Mesenchymal stem cell (in vitro differentiated cells and primary cell): ENCODE measurements around the gene GNG12.
A peak's percentile ranks its signal among the peaks of the same experiment; 100 is the strongest.

ENCODE experiments used
- DNase-seq: peaks from one replicate; pipeline ENCODE4 v3.0.0-alpha.2; 2013
- H2AFZ ChIP-seq: one replicate; pipeline ENCODE4 v1.6.1; 2013; ENCODE audit warnings: low read depth, mild to moderate bottlenecking, control low read depth, inconsistent platforms, low read length, moderate library complexity
- H2AK5ac ChIP-seq: 2 replicates; pipeline ENCODE4 v1.6.1; 2013; ENCODE audit warnings: low read length, moderate library complexity, mild to moderate bottlenecking, inconsistent platforms; ENCODE audit not compliant: severe bottlenecking
- H2BK120ac ChIP-seq: one replicate; pipeline ENCODE4 v1.6.1; 2013; ENCODE audit warnings: low read depth, mild to moderate bottlenecking, inconsistent platforms, low read length, moderate library complexity
- H2BK12ac ChIP-seq, 2 experiments: one replicate each; pipeline ENCODE4 v1.6.1; 2013; ENCODE audit warnings: inconsistent platforms in 2 of 2, low read length in 2 of 2, mild to moderate bottlenecking in 2 of 2, moderate library complexity in 2 of 2, control low read depth in 1 of 2
- H2BK15ac ChIP-seq: one replicate; pipeline ENCODE4 v1.6.1; 2013; ENCODE audit warnings: mild to moderate bottlenecking, low read depth, inconsistent platforms; ENCODE audit not compliant: poor library complexity, severe bottlenecking
- H2BK5ac ChIP-seq: 2 replicates; pipeline ENCODE4 v1.6.1; 2013; ENCODE audit warnings: low read depth, mild to moderate bottlenecking, low read length, control low read depth, inconsistent platforms; ENCODE audit not compliant: poor library complexity, severe bottlenecking
- H3K14ac ChIP-seq, 2 experiments: one replicate each; pipeline ENCODE4 v1.6.1; 2013; ENCODE audit warnings: inconsistent platforms in 2 of 2, low read length in 2 of 2, control low read depth in 1 of 2, mild to moderate bottlenecking in 1 of 2, moderate library complexity in 1 of 2
- H3K18ac ChIP-seq, 2 experiments: one replicate each; pipeline ENCODE4 v1.6.1; 2013; ENCODE audit warnings: inconsistent platforms in 2 of 2, low read length in 2 of 2, control low read depth in 1 of 2, low read depth in 1 of 2, mild to moderate bottlenecking in 1 of 2
- H3K23ac ChIP-seq, 2 experiments: one replicate each; pipeline ENCODE4 v1.6.1; 2013; ENCODE audit warnings: inconsistent platforms in 2 of 2, low read length in 2 of 2, mild to moderate bottlenecking in 2 of 2, moderate library complexity in 2 of 2, control low read depth in 1 of 2
- H3K27ac ChIP-seq: 2 replicates; pipeline ENCODE4 v1.5.1; 2013; ENCODE audit warnings: mild to moderate bottlenecking, moderate library complexity, low read length, control low read depth, inconsistent platforms; ENCODE audit not compliant: poor library complexity, severe bottlenecking
- H3K27me3 ChIP-seq, 2 experiments: 2 replicates each; pipeline versions ENCODE4 v1.6.1 to v1.7.0; 2013; ENCODE audit warnings: low read length in 2 of 2, mild to moderate bottlenecking in 2 of 2, moderate library complexity in 2 of 2, control low read depth in 1 of 2, inconsistent platforms in 1 of 2; ENCODE audit not compliant: control insufficient read depth in 1 of 2, insufficient read depth in 1 of 2
- H3K36me3 ChIP-seq, 2 experiments: 2 replicates each; pipeline versions ENCODE4 v1.6.1 to v1.7.0; 2013; ENCODE audit warnings: low read length in 2 of 2, control low read depth in 1 of 2, inconsistent platforms in 1 of 2, low read depth in 1 of 2, mild to moderate bottlenecking in 1 of 2; ENCODE audit not compliant: insufficient read depth in 2 of 2, control insufficient read depth in 1 of 2
- H3K4ac ChIP-seq, 2 experiments: one replicate each; pipeline ENCODE4 v1.6.1; 2013; ENCODE audit warnings: inconsistent platforms in 2 of 2, low read length in 2 of 2, mild to moderate bottlenecking in 2 of 2, moderate library complexity in 2 of 2, control low read depth in 1 of 2, low read depth in 1 of 2
- H3K4me1 ChIP-seq: 2 replicates; pipeline ENCODE4 v1.6.1; 2013; ENCODE audit warnings: low read depth, low read length, control low read depth; ENCODE audit not compliant: control insufficient read depth, insufficient read depth
- H3K4me2 ChIP-seq: 2 replicates; pipeline ENCODE4 v1.6.1; 2013; ENCODE audit warnings: low read length, mild to moderate bottlenecking, inconsistent platforms; ENCODE audit not compliant: poor library complexity, severe bottlenecking
- H3K4me3 ChIP-seq, 2 experiments: 2 replicates each; pipeline versions ENCODE4 v1.5.1 to v1.7.0; 2013; ENCODE audit warnings: low read length in 2 of 2, mild to moderate bottlenecking in 2 of 2, control low read depth in 1 of 2, low read depth in 1 of 2; ENCODE audit not compliant: insufficient read depth in 1 of 2
- H3K79me1 ChIP-seq: replicated peaks from 2 replicates; pipeline ENCODE4 v1.6.1; 2013; ENCODE audit warnings: mild to moderate bottlenecking, control low read depth, low read length, inconsistent platforms; ENCODE audit not compliant: poor library complexity, severe bottlenecking
- H3K9ac ChIP-seq: 2 replicates; pipeline ENCODE4 v1.7.0; 2013; ENCODE audit warnings: mild to moderate bottlenecking, low read length, moderate library complexity
- H3K9me3 ChIP-seq: 2 replicates; pipeline ENCODE4 v1.7.0; 2013; ENCODE audit warnings: mild to moderate bottlenecking, low read length; ENCODE audit not compliant: control insufficient read depth
- H4K8ac ChIP-seq: one replicate; pipeline ENCODE4 v1.6.1; 2013; ENCODE audit warnings: inconsistent platforms, mild to moderate bottlenecking, low read length, moderate library complexity
- H4K91ac ChIP-seq: one replicate; pipeline ENCODE4 v1.6.1; 2013; ENCODE audit warnings: mild to moderate bottlenecking, low read length, inconsistent platforms
- WGBS: methylation state at CpG from one replicate; pipeline ENCODE4 v1.1.7; 2013; ENCODE audit warnings: mixed read lengths; 5-methylcytosine and 5-hydroxymethylcytosine counted together

The GNG12 gene

DNA sequence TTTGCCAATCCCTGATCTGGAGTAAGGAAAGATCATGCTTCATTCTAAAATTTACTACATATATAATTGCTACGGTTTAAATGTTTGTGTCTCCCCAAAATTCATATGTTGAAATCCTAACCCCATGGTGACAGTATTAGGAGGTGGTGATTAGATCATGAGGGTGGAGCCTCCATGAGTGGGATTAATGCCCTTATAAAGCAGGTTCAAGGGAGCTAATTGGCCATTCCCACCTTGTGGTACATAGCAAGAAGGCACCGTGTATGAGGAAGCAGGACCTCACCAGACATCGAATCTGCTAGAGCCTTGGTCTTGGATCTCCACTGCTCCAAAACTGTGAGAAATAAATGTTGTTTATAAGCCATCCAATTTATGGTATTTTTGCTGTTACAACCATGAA, 92.7 kb downstream of the GNG12 start:
- Histone ChIP-seq H3K14ac (no peak overlapping the region), H2AFZ (no peak overlapping the region), H3K9me3 (no peaks in the 10 kb centered on the region), H2BK12ac (peak overlapping the region in 1 of 2 experiments; percentile 67), H2BK5ac (no peak overlapping the region), H2BK15ac (no peak overlapping the region), H2BK120ac (no peak overlapping the region), H3K4ac (no peak overlapping the region), H3K4me3 (no peak overlapping the region), H3K9ac (no peak overlapping the region), H2AK5ac (no peak overlapping the region), H3K36me3 (peaks cover 7 to 17% of the 10 kb centered on the region in 2 experiments), H3K18ac (no peak overlapping the region), H3K27ac (no peak overlapping the region), H3K23ac (no peak overlapping the region), H3K4me2 (no peak overlapping the region), H4K91ac (no peak overlapping the region), H3K27me3 (no peaks in the 10 kb centered on the region), H3K79me1 (peaks cover 34% of the 10 kb centered on the region), H4K8ac (no peak overlapping the region), H3K4me1 (peaks cover 12% of the 10 kb centered on the region)
- 95% methylated on average over 2 of the region's 3 CpGs for WGBS
- no peak for DNase-seq

DNA sequence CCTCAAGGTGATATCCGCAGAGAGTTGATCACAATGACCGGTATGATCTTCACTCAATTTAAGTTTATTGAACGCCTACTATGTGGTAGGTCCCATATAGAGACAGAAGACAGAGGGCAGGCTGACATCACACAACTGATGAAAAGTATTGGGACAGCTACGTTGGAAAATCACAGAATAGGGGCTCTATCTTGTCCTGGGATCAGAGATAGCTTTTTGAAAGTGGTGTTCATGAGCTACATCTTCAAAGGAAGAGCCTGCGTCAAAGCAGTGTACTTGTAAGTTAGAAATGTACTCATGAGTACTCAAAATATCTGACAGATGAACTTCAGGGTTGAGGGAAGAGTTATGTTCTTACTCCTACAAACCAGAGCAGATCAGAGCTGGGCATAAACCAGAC, 93.9 kb downstream of the GNG12 start:
- H3K9ac ChIP-seq: no peak overlapping the region
- H3K4me2 ChIP-seq: no peak overlapping the region
- no peak overlapping the region for H2BK5ac ChIP-seq
- no peak overlapping the region for H2BK12ac ChIP-seq
- H3K9me3 ChIP-seq: no peaks in the 10 kb centered on the region
- DNase-seq: no peak
- no peak overlapping the region for H3K18ac ChIP-seq
- WGBS: 92% methylated on average over 5 of the region's 5 CpGs
- no peak overlapping the region for H2BK120ac ChIP-seq
- H3K14ac ChIP-seq: no peak overlapping the region
- peaks cover 12% of the 10 kb centered on the region for H3K4me1 ChIP-seq
- H2AFZ ChIP-seq: no peak overlapping the region
- H3K4me3 ChIP-seq: no peak overlapping the region
- H3K4ac ChIP-seq: no peak overlapping the region
- H3K27me3 ChIP-seq: no peaks in the 10 kb centered on the region
- no peak overlapping the region for H4K91ac ChIP-seq
- peaks cover 5 to 6% of the 10 kb centered on the region in 2 experiments for H3K36me3 ChIP-seq
- H3K79me1 ChIP-seq: peaks cover 26% of the 10 kb centered on the region
- no peak overlapping the region for H2BK15ac ChIP-seq
- no peak overlapping the region for H3K23ac ChIP-seq
- H2AK5ac ChIP-seq: peak overlapping the region; percentile 59
- no peak overlapping the region for H4K8ac ChIP-seq
- H3K27ac ChIP-seq: no peak overlapping the region

DNA sequence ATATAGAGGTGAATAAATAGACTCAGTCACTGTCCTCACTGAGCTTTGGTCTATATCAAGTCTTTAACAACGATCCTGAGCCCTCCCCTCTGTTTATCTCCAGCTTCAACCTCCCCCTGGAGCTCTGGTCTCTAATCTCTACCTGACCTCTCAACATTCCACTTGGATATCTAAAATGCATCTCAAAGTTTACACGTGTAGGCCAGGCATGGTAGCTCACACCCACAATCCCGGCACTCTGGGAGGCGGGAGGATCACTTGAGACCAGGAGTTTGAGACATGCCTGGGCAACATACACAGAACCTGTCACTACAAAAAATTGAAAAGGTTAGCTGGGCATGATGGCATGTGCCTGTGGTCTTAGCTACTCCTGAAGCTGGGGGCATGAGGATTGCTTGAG, 94.9 kb downstream of the GNG12 start:
- Histone ChIP-seq H3K36me3 (peaks cover 3 to 6% of the 10 kb centered on the region in 2 experiments), H2BK5ac (no peak overlapping the region), H3K9me3 (no peaks in the 10 kb centered on the region), H4K91ac (peak overlapping the region; percentile 53), H3K4me1 (peaks cover 19% of the 10 kb centered on the region), H3K27ac (peak overlapping the region; percentile 8), H3K4me2 (no peak overlapping the region), H3K18ac (peak overlapping the region in 1 of 2 experiments; percentile 42), H4K8ac (peak overlapping the region; percentile 46), H2AK5ac (peak overlapping the region; percentile 17), H3K4me3 (no peak overlapping the region), H2BK120ac (no peak overlapping the region), H3K23ac (peak overlapping the region in 1 of 2 experiments; percentile 9), H2BK12ac (peak overlapping the region; percentile 15 to 78), H3K4ac (no peak overlapping the region), H2BK15ac (no peak overlapping the region), H3K14ac (no peak overlapping the region), H3K79me1 (peaks cover 22% of the 10 kb centered on the region), H3K27me3 (no peaks in the 10 kb centered on the region), H2AFZ (no peak overlapping the region), H3K9ac (no peak overlapping the region)
- no peak for DNase-seq
- 47% methylated on average over 4 of the region's 4 CpGs for WGBS

DNA sequence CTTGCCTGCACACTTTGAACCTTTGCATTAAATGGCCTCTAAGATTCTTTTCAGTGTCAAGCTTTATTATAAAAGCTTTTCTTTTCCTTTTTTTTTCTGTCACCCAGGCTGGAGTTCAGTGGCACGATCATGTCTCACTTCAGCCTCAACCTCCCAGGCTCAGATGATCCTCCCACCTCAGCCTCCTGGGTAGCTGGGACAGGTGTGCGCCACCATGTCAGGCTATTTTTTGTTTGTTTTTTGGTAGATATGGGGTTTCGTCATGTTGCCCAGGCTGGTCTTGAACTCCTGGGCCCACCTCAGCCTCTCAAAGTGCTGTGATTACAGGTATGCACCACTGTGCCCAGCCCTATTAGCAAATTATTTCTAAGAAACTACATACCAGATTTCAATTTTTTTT, 95.4 kb downstream of the GNG12 start:
- peaks cover 19% of the 10 kb centered on the region for H3K4me1 ChIP-seq
- 94% methylated on average over 1 of the region's 3 CpGs for WGBS
- H3K27me3 ChIP-seq: no peaks in the 10 kb centered on the region
- H3K9me3 ChIP-seq: no peaks in the 10 kb centered on the region
- no peak for DNase-seq
- H3K14ac ChIP-seq: no peak overlapping the region
- H3K4ac ChIP-seq: no peak overlapping the region
- no peak overlapping the region for H3K23ac ChIP-seq
- no peak overlapping the region for H2BK12ac ChIP-seq
- H3K4me3 ChIP-seq: no peak overlapping the region
- no peak overlapping the region for H2BK15ac ChIP-seq
- no peak overlapping the region for H3K18ac ChIP-seq
- no peak overlapping the region for H2BK120ac ChIP-seq
- H3K79me1 ChIP-seq: peaks cover 22% of the 10 kb centered on the region
- no peak overlapping the region for H4K91ac ChIP-seq
- peak overlapping the region; percentile 22 for H3K27ac ChIP-seq
- H2AK5ac ChIP-seq: no peak overlapping the region
- no peak overlapping the region for H2AFZ ChIP-seq
- H2BK5ac ChIP-seq: no peak overlapping the region
- H3K9ac ChIP-seq: no peak overlapping the region
- H3K4me2 ChIP-seq: no peak overlapping the region
- peaks cover 3 to 6% of the 10 kb centered on the region in 2 experiments for H3K36me3 ChIP-seq
- H4K8ac ChIP-seq: no peak overlapping the region
